GM18858 (cell line): ENCODE measurements around the gene TLDC2.
"Not testable (repeated sequence)": the region's sequence is repeated elsewhere in the genome, so short reads cannot be mapped to it uniquely, and the experiment has no call there.

Source experiments
- ATAC-seq: cut with Tn5 transposase; IDR thresholded peaks from one replicate; pipeline ENCODE4 v1.9.1; 2021; ENCODE audit not compliant: unreplicated experiment

The TLDC2 gene

GRCh38 chr20:36875702-36876472, at the start of gene TLDC2:
Gene TLDC2 (plus strand): TSS chr20:36876138. CDS start chr20:36876175, 37 bp downstream.
- ATAC-seq, result no peak

- ATAC-seq, result no peak
Observed at GRCh38 chr20:36826554-36827244, 49.2 kb upstream of the TLDC2 start.

- peak; percentile 80 for ATAC-seq
Observed at GRCh38 chr20:36827541-36828279, 48.2 kb upstream of the TLDC2 start.

GRCh38 chr20:36830791-36831691, 44.9 kb upstream of the TLDC2 start:
- ATAC-seq, result no peak

- ATAC-seq, result no peak
Observed at GRCh38 chr20:36832791-36833190, 43.1 kb upstream of the TLDC2 start.

- no peak for ATAC-seq
Observed at GRCh38 chr20:36833275-36834020, 42.5 kb upstream of the TLDC2 start.

GRCh38 chr20:36835025-36835424, 40.9 kb upstream of the TLDC2 start:
- ATAC-seq, result no peak

GRCh38 chr20:36835453-36836198, 40.3 kb upstream of the TLDC2 start:
- ATAC-seq, result peak; percentile 70

GRCh38 chr20:36836591-36837269, 39.2 kb upstream of the TLDC2 start:
- ATAC-seq, result no peak

- not testable (repeated sequence) for ATAC-seq
Observed at GRCh38 chr20:36838376-36838775, 37.6 kb upstream of the TLDC2 start.

- no peak for ATAC-seq
Observed at GRCh38 chr20:36839150-36839549, 36.8 kb upstream of the TLDC2 start.

GRCh38 chr20:36841030-36841429, 34.9 kb upstream of the TLDC2 start:
- not testable (repeated sequence) for ATAC-seq

- no peak for ATAC-seq
Observed at GRCh38 chr20:36845288-36845971, 30.5 kb upstream of the TLDC2 start.

GRCh38 chr20:36847009-36847709, 28.8 kb upstream of the TLDC2 start:
- ATAC-seq, result no peak

GRCh38 chr20:36847710-36848040, 28.3 kb upstream of the TLDC2 start:
- no peak for ATAC-seq

- no peak for ATAC-seq
Observed at GRCh38 chr20:36848078-36848660, 27.8 kb upstream of the TLDC2 start.

- ATAC-seq, result no peak
Observed at GRCh38 chr20:36848677-36849076, 27.3 kb upstream of the TLDC2 start.
